Keratinocyte (primary cell): ENCODE results near the gene TBC1D16. TPM values are rescaled to one million over a fixed set of nuclear protein-coding genes. Genes with fewer than 3 reads are reported as not detected.

Source experiments
- DNase-seq: peaks from one replicate; pipeline ENCODE4 v3.0.0-alpha.2; 2011; ENCODE audit warnings: low read depth, missing footprints, low spot score
- FAIRE-seq: peaks from 2 replicates; lab custom pipeline; 2011; peaks lifted over from hg19 to GRCh38; lab: Jason Lieb, UNC
- H2AFZ ChIP-seq: 2 replicates; pipeline ENCODE4 v1.6.0; 2012; ENCODE audit warnings: low read length, control low read depth, inconsistent platforms; ENCODE audit not compliant: control insufficient read depth
- H3K27ac ChIP-seq: 2 replicates; pipeline ENCODE4 v1.5.1; 2011; ENCODE audit warnings: low read length; ENCODE audit not compliant: control insufficient read depth, insufficient read depth
- H3K27me3 ChIP-seq: 3 replicates; pipeline ENCODE4 v1.6.0; 2011; ENCODE audit warnings: low read length; ENCODE audit not compliant: control insufficient read depth, insufficient read depth; ENCODE audit errors: extremely low read depth
- H3K36me3 ChIP-seq, 2 experiments: 2 replicates in 1 of 2; 3 replicates in 1 of 2; pipeline ENCODE4 v1.5.1; 2011; ENCODE audit warnings: low read length in 2 of 2, mild to moderate bottlenecking in 1 of 2; ENCODE audit not compliant: control insufficient read depth in 2 of 2, insufficient read depth in 2 of 2; ENCODE audit errors: extremely low read depth in 1 of 2
- H3K4me1 ChIP-seq: 3 replicates; pipeline ENCODE4 v1.5.1; 2011; ENCODE audit warnings: low read length; ENCODE audit not compliant: control insufficient read depth, insufficient read depth; ENCODE audit errors: extremely low read depth
- H3K4me2 ChIP-seq: 3 replicates; pipeline ENCODE4 v1.6.0; 2011; ENCODE audit warnings: low read depth, low read length; ENCODE audit not compliant: control insufficient read depth, insufficient read depth; ENCODE audit errors: extremely low read depth
- H3K4me3 ChIP-seq, 3 experiments: fragments of 200-600 bp in 1 of 3; sonication (generic) in 1 of 3; 2 replicates in 2 of 3; 3 replicates in 1 of 3; pipeline ENCODE4 v1.5.1; 2011 to 2016; ENCODE audit warnings: low read length in 3 of 3, mild to moderate bottlenecking in 3 of 3, control low read depth in 2 of 3, inconsistent platforms in 1 of 3, low read depth in 1 of 3, mixed read lengths in 1 of 3, mixed run types in 1 of 3, moderate library complexity in 1 of 3; ENCODE audit not compliant: control insufficient read depth in 2 of 3, insufficient read depth in 2 of 3; ENCODE audit errors: extremely low read depth in 1 of 3
- H3K79me2 ChIP-seq: 2 replicates; pipeline ENCODE4 v1.6.0; 2012; ENCODE audit warnings: low read length; ENCODE audit not compliant: control insufficient read depth, insufficient read depth
- H3K9ac ChIP-seq: 3 replicates; pipeline ENCODE4 v1.6.0; 2011; ENCODE audit warnings: low read length; ENCODE audit not compliant: control insufficient read depth, insufficient read depth; ENCODE audit errors: extremely low read depth
- H3K9me1 ChIP-seq: 3 replicates; pipeline ENCODE4 v1.6.0; 2011; ENCODE audit warnings: low read length; ENCODE audit not compliant: control insufficient read depth, insufficient read depth; ENCODE audit errors: extremely low read depth
- H3K9me3 ChIP-seq: 2 replicates; pipeline ENCODE4 v1.5.1; 2012; ENCODE audit warnings: low read depth, low read length; ENCODE audit not compliant: control insufficient read depth
- H4K20me1 ChIP-seq: 3 replicates; pipeline ENCODE4 v1.6.0; 2011; ENCODE audit warnings: low read length; ENCODE audit not compliant: control insufficient read depth, insufficient read depth; ENCODE audit errors: extremely low read depth
- CTCF ChIP-seq, 3 experiments: IDR thresholded peaks in 1 of 3; conservative IDR thresholded peaks in 1 of 3; optimal IDR thresholded peaks in 1 of 3; 2 replicates in 2 of 3; 3 replicates in 1 of 3; pipeline versions ENCODE3 to v1.5.1; 2011; ENCODE audit warnings: low read length in 3 of 3, mild to moderate bottlenecking in 3 of 3, moderate library complexity in 2 of 3, control low read depth in 1 of 3, inconsistent platforms in 1 of 3; ENCODE audit not compliant: insufficient read depth in 2 of 3; ENCODE audit errors: extremely low read depth in 1 of 3
- EZH2 ChIP-seq: IDR thresholded peaks from one replicate; pipeline ENCODE4 v1.6.1; 2012; ENCODE audit warnings: inconsistent platforms, mild to moderate bottlenecking, low read length, moderate library complexity
- dilution Hi-C: fragments of 300-500 bp; cut with MboI; formaldehyde crosslinking; loops from one replicate; pipeline ENCODE4 v1.7.0; 2020; ENCODE audit warnings: low sequenced_read_pairs; ENCODE audit not compliant: extremely low pct_ligation_motif_present
- polyA plus RNA-seq, 5 experiments: library from polyadenylated mRNA; depleted of rRNA in 3 of 5; stranded (reverse) in 3 of 5; stranded (forward) in 1 of 5; unstranded in 1 of 5; fragments of >200 nt; gene quantifications; 1 replicate in 1 of 5; 2 replicates in 3 of 5; 3 replicates in 1 of 5; pipeline versions ENCODE4 v1.2.1 to v1.2.3, GENCODE V29; 2011 to 2012; ENCODE audit warnings: missing spikeins in 2 of 5, low read depth in 1 of 5, low replicate concordance in 1 of 5

TBC1D16 gene
- polyA plus RNA-seq, 1 donor (not counting 4 experiments of a cell fraction or from before 2014, with no cell fraction given), result 8.6 TPM

- dilution Hi-C loops, result no loop called here
- no peak overlapping the region for H3K4me2 ChIP-seq
- H3K79me2 ChIP-seq, result peaks cover 25% of the 10 kb centered on the region
- no peaks in the 10 kb centered on the region for H3K9me3 ChIP-seq
- no peak overlapping the region for H3K9ac ChIP-seq
- H3K4me1 ChIP-seq, result peaks cover 15% of the 10 kb centered on the region
- no peak overlapping the region for H3K27ac ChIP-seq
- H3K9me1 ChIP-seq, result peaks cover 9% of the 10 kb centered on the region
- H4K20me1 ChIP-seq, result peaks cover 12% of the 10 kb centered on the region
- no peaks in the 10 kb centered on the region for H3K27me3 ChIP-seq
- no peak for TF ChIP-seq EZH2
- no peak for TF ChIP-seq CTCF (optimal IDR thresholded peaks at IDR 0.05 in 1 of 3, IDR thresholded peaks at IDR 0.05 in 1 of 3, conservative IDR thresholded peaks at IDR 0.05 in 1 of 3; ENCODE audit: extremely low read depth in 1 of 3, insufficient read depth in 2 of 3, low read length in 3 of 3)
- FAIRE-seq (no peak), DNase-seq (no peak)
- no peak overlapping the region for H3K4me3 ChIP-seq
- H3K36me3 ChIP-seq, result no peaks in the 10 kb centered on the region
- H2AFZ ChIP-seq, result no peak overlapping the region
Measured at GRCh38 chr17:80025796-80026195, 9.9 kb downstream of the TBC1D16 start.

GRCh38 chr17:80025140-80025539, 10.5 kb downstream of the TBC1D16 start:
- Histone ChIP-seq H3K4me3 (no peak overlapping the region), H3K79me2 (peaks cover 22% of the 10 kb centered on the region), H3K9ac (no peak overlapping the region), H4K20me1 (peaks cover 10% of the 10 kb centered on the region), H3K4me2 (no peak overlapping the region), H2AFZ (no peak overlapping the region), H3K27ac (no peak overlapping the region), H3K27me3 (no peaks in the 10 kb centered on the region), H3K4me1 (peaks cover 12% of the 10 kb centered on the region), H3K9me3 (no peaks in the 10 kb centered on the region), H3K9me1 (peaks cover 9% of the 10 kb centered on the region), H3K36me3 (no peaks in the 10 kb centered on the region)
- DNase-seq (peak; percentile 33), FAIRE-seq (no peak)
- no peak for TF ChIP-seq EZH2
- TF ChIP-seq CTCF (optimal IDR thresholded peaks at IDR 0.05 in 1 of 3, IDR thresholded peaks at IDR 0.05 in 1 of 3, conservative IDR thresholded peaks at IDR 0.05 in 1 of 3; ENCODE audit: extremely low read depth in 1 of 3, insufficient read depth in 2 of 3, low read length in 3 of 3), result no peak
- dilution Hi-C loops, result no loop called here
